ENCODE measurements around the gene USP34.

Gene USP34

GRCh38 chr2:61423714-61424113 lies 47.2 kb downstream of the USP34 start:
- CTCF ChIA-PET, result no interaction called here
- no peak for TF ChIP-seq ZNF514 (tag by site-specific recombination; IDR thresholded peaks at IDR 0.05)
- no peak for TF ChIP-seq SP7 (tag by site-specific recombination; IDR thresholded peaks at IDR 0.05)
- no peak for TF ChIP-seq ZNF169 (tag by site-specific recombination; IDR thresholded peaks at IDR 0.05)
- TF ChIP-seq ZFHX2 (tag by site-specific recombination; conservative IDR thresholded peaks at IDR 0.05), result no peak
- TF ChIP-seq ZNF623 (tag by site-specific recombination; IDR thresholded peaks at IDR 0.05), result no peak
- TF ChIP-seq YY2 (tag by site-specific recombination; IDR thresholded peaks at IDR 0.05), result no peak
- no peak for TF ChIP-seq ZBTB1 (tag by site-specific recombination; IDR thresholded peaks at IDR 0.05)
- no peak for TF ChIP-seq IKZF3 (tag by site-specific recombination; IDR thresholded peaks at IDR 0.05)
- no peak for TF ChIP-seq ZNF37A (tag by site-specific recombination; IDR thresholded peaks at IDR 0.05)
- TF ChIP-seq SP3 (tag by site-specific recombination; IDR thresholded peaks at IDR 0.05), result no peak
- no peak for TF ChIP-seq KLF7 (tag by site-specific recombination; IDR thresholded peaks at IDR 0.05; ENCODE audit: borderline replicate concordance)
- no peak for TF ChIP-seq SCRT1 (tag by site-specific recombination; IDR thresholded peaks at IDR 0.05; ENCODE audit: borderline replicate concordance)
- TF ChIP-seq ZNF311 (tag by site-specific recombination; IDR thresholded peaks at IDR 0.05; ENCODE audit: borderline replicate concordance), result no peak
- TF ChIP-seq ZNF629 (tag by site-specific recombination; IDR thresholded peaks at IDR 0.05), result no peak
- Histone ChIP-seq H3K36me3 (ENCODE audit: control insufficient read depth in 2 of 2, insufficient read depth in 1 of 2, low read length in 2 of 2) (peaks cover 3 to 4% of the 10 kb centered on the region in 2 experiments; a peak in 2 of 3 replicates), H3K9me3 (ENCODE audit: control insufficient read depth, insufficient read depth, low read depth, low read length) (no peaks in the 10 kb centered on the region), H3K4me3 (ENCODE audit: low read depth, low read length) (no peak overlapping the region), H3K4me1 (ENCODE audit: control insufficient read depth, insufficient read depth, low read length) (0 out of 2 replicates have a peak, but pooled peaks cover 5% of the 10 kb centered on the region), H3K27ac (ENCODE audit: extremely low read depth, low read depth, low read length) (no peak overlapping the region)
- POLR2A ChIA-PET, result no interaction called here

DNA sequence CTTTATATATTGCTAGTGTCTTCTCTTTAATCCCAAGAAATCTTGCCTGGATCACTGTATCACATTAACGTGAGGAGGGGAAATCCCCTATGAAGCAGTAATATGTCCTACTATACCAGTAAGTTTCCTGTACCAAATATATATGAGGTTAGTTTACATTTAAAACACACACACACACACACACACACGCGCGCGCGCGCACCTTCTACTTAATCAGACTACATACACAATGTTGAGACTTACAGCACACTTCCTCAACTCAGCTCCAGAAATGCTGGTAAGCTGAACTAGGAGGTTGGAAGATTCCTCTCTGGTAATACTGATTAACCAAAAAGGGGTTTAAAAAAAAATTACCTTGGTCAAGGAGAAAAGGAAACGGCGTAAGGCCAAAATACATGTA lies 49.3 kb downstream of the USP34 start:
- ChIA-PET POLR2A (interaction anchor here (1.2 kb wide), 1 partner anchor 449 kb away, joined by 6 read pairs; no protein-coding TSS in a partner anchor), CTCF (interaction anchor here (0.7 kb wide), 1 partner anchor 15 kb away, joined by 3 read pairs; no protein-coding TSS in a partner anchor)
- H3K36me3 ChIP-seq (ENCODE audit: control insufficient read depth in 2 of 2, insufficient read depth in 1 of 2, low read length in 2 of 2), result peaks cover 4 to 12% of the 10 kb centered on the region in 2 experiments
- H3K27ac ChIP-seq (ENCODE audit: extremely low read depth, low read depth, low read length), result no peak overlapping the region
- H3K4me1 ChIP-seq (ENCODE audit: control insufficient read depth, insufficient read depth, low read length), result no peaks in the 10 kb centered on the region
- H3K4me3 ChIP-seq (ENCODE audit: low read depth, low read length), result no peak overlapping the region
- H3K9me3 ChIP-seq (ENCODE audit: control insufficient read depth, insufficient read depth, low read depth, low read length), result no peaks in the 10 kb centered on the region
- TF ChIP-seq ZNF121 (tag by site-specific recombination; IDR thresholded peaks at IDR 0.05), result no peak
- TF ChIP-seq ZNF518A (tag by site-specific recombination; conservative IDR thresholded peaks at IDR 0.05; ENCODE audit: low read depth), result no peak
- no peak for TF ChIP-seq ZSCAN4 (tag by site-specific recombination; IDR thresholded peaks at IDR 0.05)
- no peak for TF ChIP-seq ZNF341 (tag by site-specific recombination; IDR thresholded peaks at IDR 0.05; ENCODE audit: low read depth)
- no peak for TF ChIP-seq ZBTB1 (tag by site-specific recombination; IDR thresholded peaks at IDR 0.05)
- TF ChIP-seq ZNF610 (tag by site-specific recombination; IDR thresholded peaks at IDR 0.05; ENCODE audit: borderline replicate concordance), result no peak
- TF ChIP-seq ZNF140 (tag by site-specific recombination; IDR thresholded peaks at IDR 0.05), result no peak
- no peak for TF ChIP-seq ZNF623 (tag by site-specific recombination; IDR thresholded peaks at IDR 0.05)
- TF ChIP-seq BCL6B (tag by site-specific recombination; IDR thresholded peaks at IDR 0.05), result no peak
- no peak for TF ChIP-seq ZNF132 (tag by site-specific recombination; IDR thresholded peaks at IDR 0.05; ENCODE audit: borderline replicate concordance)
- TF ChIP-seq ZNF112 (tag by site-specific recombination; IDR thresholded peaks at IDR 0.05), result no peak
- TF ChIP-seq, protein P1, sequence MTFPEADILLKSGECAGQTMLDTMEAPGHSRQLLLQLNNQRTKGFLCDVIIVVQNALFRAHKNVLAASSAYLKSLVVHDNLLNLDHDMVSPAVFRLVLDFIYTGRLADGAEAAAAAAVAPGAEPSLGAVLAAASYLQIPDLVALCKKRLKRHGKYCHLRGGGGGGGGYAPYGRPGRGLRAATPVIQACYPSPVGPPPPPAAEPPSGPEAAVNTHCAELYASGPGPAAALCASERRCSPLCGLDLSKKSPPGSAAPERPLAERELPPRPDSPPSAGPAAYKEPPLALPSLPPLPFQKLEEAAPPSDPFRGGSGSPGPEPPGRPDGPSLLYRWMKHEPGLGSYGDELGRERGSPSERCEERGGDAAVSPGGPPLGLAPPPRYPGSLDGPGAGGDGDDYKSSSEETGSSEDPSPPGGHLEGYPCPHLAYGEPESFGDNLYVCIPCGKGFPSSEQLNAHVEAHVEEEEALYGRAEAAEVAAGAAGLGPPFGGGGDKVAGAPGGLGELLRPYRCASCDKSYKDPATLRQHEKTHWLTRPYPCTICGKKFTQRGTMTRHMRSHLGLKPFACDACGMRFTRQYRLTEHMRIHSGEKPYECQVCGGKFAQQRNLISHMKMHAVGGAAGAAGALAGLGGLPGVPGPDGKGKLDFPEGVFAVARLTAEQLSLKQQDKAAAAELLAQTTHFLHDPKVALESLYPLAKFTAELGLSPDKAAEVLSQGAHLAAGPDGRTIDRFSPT (tag by site-specific recombination; IDR thresholded peaks at IDR 0.05), result no peak
- TF ChIP-seq ZBTB17 (tag by site-specific recombination; IDR thresholded peaks at IDR 0.05), result no peak
- TF ChIP-seq ZNF248 (tag by site-specific recombination; IDR thresholded peaks at IDR 0.05), result no peak
- TF ChIP-seq GLIS1 (tag by site-specific recombination; IDR thresholded peaks at IDR 0.05), result no peak
- no peak for TF ChIP-seq ZNF19 (tag by site-specific recombination; IDR thresholded peaks at IDR 0.05; ENCODE audit: low read depth)
